ENCODE results near the gene C4orf50. TPM values are rescaled to one million over a fixed set of nuclear protein-coding genes. Genes with fewer than 3 reads are reported as not detected.

The C4orf50 gene
- total and polyA plus RNA-seq, 2 of the 4 experiments (the other 2 are of a cell fraction), result not detected

- no peaks in the 10 kb centered on the region for H3K79me1 ChIP-seq (ENCODE audit: low read depth in 1 of 2, low read length in 2 of 2)
- no peak overlapping the region for H4K8ac ChIP-seq (ENCODE audit: low read depth in 2 of 2, low read length in 2 of 2)
- ATAC-seq (ENCODE audit: low read depth) (no peak), DNase-seq (no peak)
- H3K4me3 ChIP-seq (ENCODE audit: insufficient read depth, low read depth, low read length), result no peak overlapping the region
- CTCF ChIA-PET, result no interaction called here
- POLR2A ChIA-PET (ENCODE audit: unreplicated experiment), result no interaction called here
- H2AK9ac ChIP-seq (replicated peaks; ENCODE audit: low read depth, low read length, poor library complexity), result no peak overlapping the region
- H3K9ac ChIP-seq (ENCODE audit: low read depth, low read length), result no peak overlapping the region
- in situ Hi-C loops (cut with MboI; ENCODE audit: low sequenced_read_pairs) (no loop called here), intact Hi-C loops (cut with micrococcal nuclease) (no loop called here), dilution Hi-C loops (cut with HindIII; ENCODE audit: low sequenced_read_pairs, unreplicated experiment) (no loop called here)
- no peak overlapping the region for H3K27ac ChIP-seq (ENCODE audit: insufficient read depth, low read length)
- H3K4me1 ChIP-seq (ENCODE audit: control insufficient read depth, insufficient read depth, low read length), result no peaks in the 10 kb centered on the region
- no peak overlapping the region for H3K4me2 ChIP-seq (ENCODE audit: low read depth, low read length)
- H3K18ac ChIP-seq (ENCODE audit: low read depth, low read length), result no peak overlapping the region
- no peak overlapping the region for H2AFZ ChIP-seq (replicated peaks; ENCODE audit: low read length, poor library complexity)
- H3K36me3 ChIP-seq (ENCODE audit: control insufficient read depth, insufficient read depth, low read length), result no peaks in the 10 kb centered on the region
- no peak overlapping the region for H3K23ac ChIP-seq (ENCODE audit: low read depth, low read length)
- no peak overlapping the region for H3K14ac ChIP-seq (replicated peaks; ENCODE audit: low read depth, low read length)
- no peak overlapping the region for H4K5ac ChIP-seq (ENCODE audit: low read depth, low read length)
- no peaks in the 10 kb centered on the region for H4K20me1 ChIP-seq (ENCODE audit: insufficient read depth, low read length)
- TF ChIP-seq SMC3 (IDR thresholded peaks at IDR 0.05; ENCODE audit: low read depth, low read length) (no peak), RFX5 (IDR thresholded peaks at IDR 0.05; ENCODE audit: low read depth, low read length) (no peak), CHD1 (IDR thresholded peaks at IDR 0.05; ENCODE audit: low read depth, low read length) (no peak)
- TF ChIP-seq, protein P1, sequence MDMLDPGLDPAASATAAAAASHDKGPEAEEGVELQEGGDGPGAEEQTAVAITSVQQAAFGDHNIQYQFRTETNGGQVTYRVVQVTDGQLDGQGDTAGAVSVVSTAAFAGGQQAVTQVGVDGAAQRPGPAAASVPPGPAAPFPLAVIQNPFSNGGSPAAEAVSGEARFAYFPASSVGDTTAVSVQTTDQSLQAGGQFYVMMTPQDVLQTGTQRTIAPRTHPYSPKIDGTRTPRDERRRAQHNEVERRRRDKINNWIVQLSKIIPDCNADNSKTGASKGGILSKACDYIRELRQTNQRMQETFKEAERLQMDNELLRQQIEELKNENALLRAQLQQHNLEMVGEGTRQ (IDR thresholded peaks at IDR 0.05; ENCODE audit: low read depth, low read length), result no peak
- H2BK15ac ChIP-seq (ENCODE audit: low read depth, low read length), result no peak overlapping the region
- no peak overlapping the region for H4K91ac ChIP-seq (ENCODE audit: insufficient read depth, low read depth, low read length)
- H2AK5ac ChIP-seq (ENCODE audit: low read depth, low read length), result no peak overlapping the region
- no peaks in the 10 kb centered on the region for H3K9me1 ChIP-seq (ENCODE audit: insufficient read depth, low read length)
- no CpG with 5 or more reads among the region's 6 CpGs for WGBS, 2 experiments (ENCODE audit: extremely low coverage in 2 of 2, insufficient read length in 1 of 2)
- H2BK20ac ChIP-seq (ENCODE audit: low read depth, low read length), result no peak overlapping the region
- BruUV-seq (replicated peaks), result no TSS peak
- no peak overlapping the region for H2BK5ac ChIP-seq (ENCODE audit: low read depth, low read length, poor library complexity, severe bottlenecking)
- no peak overlapping the region for H3K56ac ChIP-seq (ENCODE audit: extremely low read depth, insufficient read depth, low read length)
- no peak overlapping the region for H2BK120ac ChIP-seq (ENCODE audit: low read depth, low read length)
- H3K4ac ChIP-seq (ENCODE audit: low read depth, low read length), result no peak overlapping the region
- H3K27me3 ChIP-seq (ENCODE audit: control insufficient read depth, insufficient read depth, low read length), result peaks cover 5% of the 10 kb centered on the region
- H3K9me3 ChIP-seq (ENCODE audit: control insufficient read depth, insufficient read depth, low read length), result no peaks in the 10 kb centered on the region
Measured at GRCh38 chr4:5941601-5942000, 76.6 kb downstream of the C4orf50 start.

All from IMR-90 (cell line).